Measurements from ENCODE around the gene IGFL3. TPM values are rescaled to one million over a fixed set of nuclear protein-coding genes. Genes with fewer than 3 reads are reported as not detected.
"Not testable (repeated sequence)": the region's sequence is repeated elsewhere in the genome, so short reads cannot be mapped to it uniquely, and the experiment has no call there.

The IGFL3 gene
- not detected in 2 replicates for total RNA-seq

DNA sequence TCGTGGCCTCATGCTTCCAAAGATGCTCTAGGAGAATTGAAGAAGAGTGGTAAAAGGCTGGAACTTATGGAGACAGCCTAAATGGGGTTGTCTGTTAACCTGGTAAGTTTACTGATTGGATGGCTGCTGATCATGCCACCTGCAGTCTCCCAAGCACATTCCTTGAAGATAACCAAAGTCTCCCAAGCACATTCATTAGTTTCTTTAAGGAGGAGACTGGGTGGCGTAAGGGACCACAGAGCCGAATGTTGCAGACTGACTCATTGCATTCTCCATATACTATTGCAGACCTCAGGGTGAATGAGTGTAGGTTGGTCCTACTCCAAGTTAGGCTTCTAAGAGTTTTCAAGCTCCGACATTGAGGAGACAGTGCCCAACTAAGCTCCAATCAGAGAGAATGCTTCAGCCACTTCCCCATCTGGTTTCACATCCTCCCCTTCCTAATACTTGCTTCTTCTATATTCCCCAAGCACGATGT is at the start of gene IGFL3:
IGFL3 (minus strand) TSS at position 51 of the 478 bp plus-strand sequence; CDS start at position 12, 39 bp downstream.
- no peak for TF ChIP-seq CTCF (IDR thresholded peaks at IDR 0.05)
- Mint-ChIP-seq H3K27ac (no peak within 1 kb of the TSS), H3K9me3 (no peaks in the 10 kb centered on the region), H3K36me3 (ENCODE audit: low read depth) (no peaks in the 10 kb centered on the region), H3K4me3 (no peak within 1 kb of the TSS), H3K4me1 (no peaks in the 10 kb centered on the region), H3K27me3 (peaks cover 33% of the 10 kb centered on the region)
- CTCF ChIA-PET: no interaction called here
- POLR2A ChIA-PET: no interaction called here
- DNase-seq (no peak), ATAC-seq (ENCODE audit: low read depth) (no peak)
- intact Hi-C loops (cut with micrococcal nuclease): no loop called here

DNA sequence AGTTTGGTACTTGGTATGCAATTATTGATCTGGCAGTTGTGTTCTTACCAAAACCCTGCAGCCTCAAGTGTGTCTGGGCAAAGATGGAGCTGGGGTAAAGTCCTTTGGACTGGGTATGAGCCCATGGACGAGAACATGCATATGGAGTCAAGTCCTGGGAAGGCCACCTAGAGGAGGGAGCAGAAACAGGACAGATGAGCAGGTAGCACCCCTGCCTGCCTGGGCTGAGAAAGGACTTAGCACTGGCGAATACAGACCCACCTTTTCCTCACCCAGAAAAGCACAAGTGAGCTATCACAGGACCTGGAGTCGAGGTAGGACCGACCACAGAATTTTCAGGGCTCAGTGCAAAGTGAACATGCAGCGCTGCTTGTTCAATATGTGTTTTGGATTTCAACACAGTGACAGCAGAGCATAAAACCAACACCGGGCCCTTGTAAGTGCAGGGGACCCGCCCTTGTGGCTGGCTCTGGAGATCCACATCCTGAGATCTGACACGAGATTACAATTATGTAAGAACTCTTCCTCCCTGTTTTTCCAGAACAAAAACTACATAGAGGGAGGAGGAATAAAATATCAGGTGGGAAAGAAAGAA is 49.5 kb upstream of the IGFL3 start:
- H3K4me3 Mint-ChIP-seq: no peak overlapping the region
- peaks cover 17% of the 10 kb centered on the region for H3K9me3 Mint-ChIP-seq
- intact Hi-C loops (cut with micrococcal nuclease): no loop called here
- ChIA-PET CTCF (interaction anchor here (0.5 kb wide), 1 partner anchor 103 kb away, joined by 4 read pairs; no protein-coding TSS in a partner anchor), POLR2A (no interaction called here)
- H3K27me3 Mint-ChIP-seq: peaks cover 15% of the 10 kb centered on the region
- H3K36me3 Mint-ChIP-seq (ENCODE audit: low read depth): no peaks in the 10 kb centered on the region
- no peak for TF ChIP-seq CTCF (IDR thresholded peaks at IDR 0.05)
- ATAC-seq (ENCODE audit: low read depth) (no peak), DNase-seq (no peak)
- H3K4me1 Mint-ChIP-seq: peaks cover 1% of the 10 kb centered on the region
- no peak overlapping the region for H3K27ac Mint-ChIP-seq

DNA sequence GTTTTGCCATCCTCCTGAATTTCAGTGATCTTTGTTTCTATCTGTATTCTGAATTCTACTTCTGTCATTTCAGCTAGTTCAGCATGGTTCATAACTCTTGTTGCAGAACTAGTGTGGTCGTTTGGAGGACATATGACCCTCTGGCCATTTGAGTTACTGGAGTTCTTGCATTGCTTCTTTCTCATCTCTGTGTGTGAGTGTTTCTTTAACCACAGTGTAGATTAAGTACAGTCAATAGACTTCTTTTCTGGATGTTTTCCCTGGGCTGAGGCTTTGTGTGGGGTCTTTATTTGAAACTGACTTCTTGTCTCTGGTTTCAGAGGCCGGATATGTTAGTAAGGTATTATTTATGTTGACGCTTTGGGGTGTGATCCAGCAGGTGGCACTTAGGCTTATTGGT is 38.2 kb upstream of the IGFL3 start:
- ATAC-seq (ENCODE audit: low read depth) (no peak), DNase-seq (no peak)
- Mint-ChIP-seq H3K27me3 (peaks cover 27% of the 10 kb centered on the region), H3K9me3 (peaks cover 21% of the 10 kb centered on the region), H3K4me1 (no peaks in the 10 kb centered on the region), H3K27ac (no peak overlapping the region), H3K36me3 (ENCODE audit: low read depth) (peaks cover 2% of the 10 kb centered on the region), H3K4me3 (no peak overlapping the region)
- ChIA-PET POLR2A (no interaction called here), CTCF (no interaction called here)
- intact Hi-C loops (cut with micrococcal nuclease): no loop called here
- TF ChIP-seq CTCF (IDR thresholded peaks at IDR 0.05): no peak

DNA sequence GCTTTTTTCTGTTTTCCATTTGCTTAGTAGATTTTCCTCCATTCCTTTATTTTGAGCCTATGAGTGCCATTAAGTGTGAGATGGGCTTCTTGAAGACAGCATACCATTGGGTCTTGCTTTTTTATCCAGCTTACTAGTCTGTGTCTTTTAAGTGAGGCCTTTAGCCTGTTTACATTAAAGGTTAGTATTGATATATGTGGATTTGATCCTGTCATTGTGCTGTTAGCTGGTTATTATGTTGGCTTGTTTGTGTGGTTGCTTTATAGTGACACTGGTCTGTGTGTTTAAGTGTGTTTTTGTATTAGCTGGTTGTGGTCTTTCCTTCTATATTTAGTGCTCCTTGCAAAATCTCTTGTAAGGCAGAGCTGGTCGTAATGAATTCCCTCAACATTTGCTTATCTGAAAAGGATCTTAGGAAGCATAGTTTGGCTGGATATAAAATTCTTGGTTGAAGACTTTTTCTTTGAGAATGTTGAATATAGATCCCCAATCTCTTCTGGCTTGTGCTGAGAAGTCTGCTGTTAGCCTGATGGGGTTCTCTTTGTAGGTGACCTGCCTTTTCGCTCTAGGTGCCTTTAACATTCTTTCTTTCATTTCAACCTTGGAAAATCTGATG is 37.3 kb upstream of the IGFL3 start:
- H3K36me3 Mint-ChIP-seq (ENCODE audit: low read depth); CTCF ChIA-PET; H3K4me3 Mint-ChIP-seq; H3K27ac Mint-ChIP-seq; DNase-seq; POLR2A ChIA-PET; ATAC-seq (ENCODE audit: low read depth); H3K4me1 Mint-ChIP-seq; intact Hi-C loops (cut with micrococcal nuclease): not testable (repeated sequence)
- peaks cover 27% of the 10 kb centered on the region for H3K27me3 Mint-ChIP-seq
- H3K9me3 Mint-ChIP-seq: peaks cover 21% of the 10 kb centered on the region

DNA sequence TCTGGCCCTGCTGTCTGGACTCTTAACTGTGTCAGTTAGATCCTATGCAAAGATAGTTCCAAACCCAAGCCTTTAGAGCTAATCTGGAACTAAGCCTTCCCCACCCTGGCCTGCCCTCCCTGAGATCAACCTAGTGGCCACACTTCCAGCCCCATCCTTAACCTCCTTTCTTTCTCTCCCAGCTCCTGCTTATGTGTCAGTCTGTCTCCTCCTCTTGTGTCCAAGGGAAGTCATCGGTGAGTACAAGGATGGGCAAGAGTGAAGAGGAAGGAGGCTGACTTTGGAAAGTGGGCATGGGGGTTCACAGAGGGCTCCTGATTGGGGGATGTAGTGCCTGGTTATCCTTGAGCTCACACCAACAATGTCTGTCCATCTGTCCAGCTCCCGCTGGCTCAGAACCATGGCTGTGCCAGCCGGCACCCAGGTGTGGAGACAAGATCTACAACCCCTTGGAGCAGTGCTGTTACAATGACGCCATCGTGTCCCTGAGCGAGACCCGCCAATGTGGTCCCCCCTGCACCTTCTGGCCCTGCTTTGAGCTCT is 35.8 kb upstream of the IGFL3 start:
- ATAC-seq (ENCODE audit: low read depth) (no peak), DNase-seq (no peak)
- Mint-ChIP-seq H3K27me3 (peaks cover 22% of the 10 kb centered on the region), H3K36me3 (ENCODE audit: low read depth) (peaks cover 2% of the 10 kb centered on the region), H3K4me3 (no peak overlapping the region), H3K9me3 (peaks cover 21% of the 10 kb centered on the region), H3K4me1 (no peaks in the 10 kb centered on the region), H3K27ac (no peak overlapping the region)
- ChIA-PET POLR2A (no interaction called here), CTCF (no interaction called here)
- no peak for TF ChIP-seq CTCF (IDR thresholded peaks at IDR 0.05)
- intact Hi-C loops (cut with micrococcal nuclease): no loop called here
